ENCODE results near the gene AGBL4.

Gene AGBL4

DNA sequence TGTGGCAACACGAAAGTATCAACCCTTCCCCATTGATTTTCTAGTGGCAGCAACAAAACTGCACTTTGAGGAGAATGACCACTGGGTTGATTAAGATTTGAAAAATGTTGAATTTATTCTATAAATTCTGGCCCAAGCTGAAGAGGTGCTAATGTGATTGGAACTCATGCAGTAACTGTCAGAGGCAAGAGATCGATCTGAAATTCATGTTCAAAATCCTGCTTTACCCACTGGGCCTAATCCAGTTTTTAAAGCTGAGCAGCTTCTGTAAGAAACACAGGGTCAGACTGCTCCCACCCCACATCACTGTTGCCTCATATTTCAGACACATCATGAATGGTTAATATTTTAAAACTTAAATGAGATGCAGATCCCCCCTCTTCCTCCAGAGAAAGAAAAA is 629.6 kb downstream of the AGBL4 start:
- TF ChIP-seq FOXP2 (optimal IDR thresholded peaks at IDR 0.05; ENCODE audit: borderline replicate concordance, extremely low read depth, extremely low read length, insufficient read depth): no peak

DNA sequence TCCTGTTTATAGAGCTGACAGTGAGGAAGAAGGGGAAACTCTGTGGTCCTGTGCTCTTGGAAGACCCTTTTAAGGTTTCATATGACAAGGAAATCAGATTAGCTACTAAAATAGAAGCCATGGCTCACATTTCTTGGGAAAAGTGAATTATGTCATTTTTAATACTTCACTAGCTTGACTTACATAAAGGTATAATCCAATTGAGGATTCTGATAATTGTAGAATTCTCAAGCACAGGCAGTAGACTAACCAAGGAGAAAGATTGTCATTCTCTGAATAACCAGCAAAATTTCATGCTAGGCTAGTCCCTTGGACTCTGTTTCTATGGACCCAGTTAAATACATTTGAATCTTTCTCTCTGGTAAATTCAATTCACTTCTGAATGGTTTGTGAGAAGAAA is 634.1 kb downstream of the AGBL4 start:
- TF ChIP-seq TAF1 (IDR thresholded peaks at IDR 0.05; ENCODE audit: borderline replicate concordance, insufficient read depth, low read length): no peak
- TF ChIP-seq FOXP2 (optimal IDR thresholded peaks at IDR 0.05; ENCODE audit: borderline replicate concordance, extremely low read depth, extremely low read length, insufficient read depth): no peak
- no peak for TF ChIP-seq SIN3A (IDR thresholded peaks at IDR 0.05; ENCODE audit: borderline replicate concordance, insufficient read depth, low read length)
- TF ChIP-seq, protein P1, sequence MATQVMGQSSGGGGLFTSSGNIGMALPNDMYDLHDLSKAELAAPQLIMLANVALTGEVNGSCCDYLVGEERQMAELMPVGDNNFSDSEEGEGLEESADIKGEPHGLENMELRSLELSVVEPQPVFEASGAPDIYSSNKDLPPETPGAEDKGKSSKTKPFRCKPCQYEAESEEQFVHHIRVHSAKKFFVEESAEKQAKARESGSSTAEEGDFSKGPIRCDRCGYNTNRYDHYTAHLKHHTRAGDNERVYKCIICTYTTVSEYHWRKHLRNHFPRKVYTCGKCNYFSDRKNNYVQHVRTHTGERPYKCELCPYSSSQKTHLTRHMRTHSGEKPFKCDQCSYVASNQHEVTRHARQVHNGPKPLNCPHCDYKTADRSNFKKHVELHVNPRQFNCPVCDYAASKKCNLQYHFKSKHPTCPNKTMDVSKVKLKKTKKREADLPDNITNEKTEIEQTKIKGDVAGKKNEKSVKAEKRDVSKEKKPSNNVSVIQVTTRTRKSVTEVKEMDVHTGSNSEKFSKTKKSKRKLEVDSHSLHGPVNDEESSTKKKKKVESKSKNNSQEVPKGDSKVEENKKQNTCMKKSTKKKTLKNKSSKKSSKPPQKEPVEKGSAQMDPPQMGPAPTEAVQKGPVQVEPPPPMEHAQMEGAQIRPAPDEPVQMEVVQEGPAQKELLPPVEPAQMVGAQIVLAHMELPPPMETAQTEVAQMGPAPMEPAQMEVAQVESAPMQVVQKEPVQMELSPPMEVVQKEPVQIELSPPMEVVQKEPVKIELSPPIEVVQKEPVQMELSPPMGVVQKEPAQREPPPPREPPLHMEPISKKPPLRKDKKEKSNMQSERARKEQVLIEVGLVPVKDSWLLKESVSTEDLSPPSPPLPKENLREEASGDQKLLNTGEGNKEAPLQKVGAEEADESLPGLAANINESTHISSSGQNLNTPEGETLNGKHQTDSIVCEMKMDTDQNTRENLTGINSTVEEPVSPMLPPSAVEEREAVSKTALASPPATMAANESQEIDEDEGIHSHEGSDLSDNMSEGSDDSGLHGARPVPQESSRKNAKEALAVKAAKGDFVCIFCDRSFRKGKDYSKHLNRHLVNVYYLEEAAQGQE (IDR thresholded peaks at IDR 0.05; ENCODE audit: insufficient read depth in 1 of 2, low read depth in 2 of 2, low read length in 2 of 2): no peak
- no peak for TF ChIP-seq POLR2AphosphoS5 (IDR thresholded peaks at IDR 0.05; ENCODE audit: low read depth, low read length)

DNA sequence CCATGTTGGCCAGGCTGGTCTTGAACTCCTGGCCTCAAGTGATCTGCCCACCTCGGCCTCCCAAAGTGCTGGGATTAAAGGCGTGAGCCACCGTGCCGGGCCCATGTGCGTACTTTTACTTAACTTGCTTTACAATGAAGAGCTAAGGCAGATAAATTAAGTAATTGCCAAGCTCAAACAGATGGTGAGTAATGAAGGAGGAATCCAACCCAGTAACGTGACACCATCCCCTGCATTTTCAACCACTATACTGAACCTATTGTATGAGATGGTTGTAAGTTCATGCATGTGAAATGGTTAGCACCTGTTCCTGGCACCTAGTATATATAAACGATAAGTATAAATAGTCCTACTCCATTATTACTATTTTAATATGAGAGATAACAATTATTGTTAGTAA is 659.1 kb downstream of the AGBL4 start:
- TF ChIP-seq, protein P1 (IDR thresholded peaks at IDR 0.05; ENCODE audit: insufficient read depth in 1 of 2, low read depth in 2 of 2, low read length in 2 of 2): no peak
- TF ChIP-seq POLR2AphosphoS5 (IDR thresholded peaks at IDR 0.05; ENCODE audit: low read depth, low read length) (no peak), SIN3A (IDR thresholded peaks at IDR 0.05; ENCODE audit: borderline replicate concordance, insufficient read depth, low read length) (no peak), FOXP2 (optimal IDR thresholded peaks at IDR 0.05; ENCODE audit: borderline replicate concordance, extremely low read depth, extremely low read length, insufficient read depth) (no peak), TAF1 (IDR thresholded peaks at IDR 0.05; ENCODE audit: borderline replicate concordance, insufficient read depth, low read length) (no peak)

DNA sequence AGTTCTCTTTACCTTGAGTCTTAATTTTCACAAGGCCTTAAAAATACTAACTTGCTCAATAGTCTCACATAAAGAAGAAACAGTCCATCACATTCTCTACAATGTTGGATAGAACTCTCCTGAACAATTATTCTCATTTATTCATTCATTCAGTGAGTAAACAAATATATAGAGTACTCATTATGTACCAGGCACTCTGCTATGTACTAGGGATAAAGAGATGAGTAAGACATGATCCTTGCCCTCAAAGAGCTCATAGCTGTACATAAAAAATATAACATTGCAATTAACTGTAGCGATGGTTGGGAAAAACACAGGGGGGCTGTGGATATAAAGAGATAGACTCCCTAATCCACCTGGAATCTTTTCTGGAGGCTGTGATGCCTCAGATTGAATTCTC is 660.1 kb downstream of the AGBL4 start:
- TF ChIP-seq, protein P1 (IDR thresholded peaks at IDR 0.05; ENCODE audit: insufficient read depth in 1 of 2, low read depth in 2 of 2, low read length in 2 of 2): no peak
- no peak for TF ChIP-seq POLR2AphosphoS5 (IDR thresholded peaks at IDR 0.05; ENCODE audit: low read depth, low read length)
- no peak for TF ChIP-seq TAF1 (IDR thresholded peaks at IDR 0.05; ENCODE audit: borderline replicate concordance, insufficient read depth, low read length)
- no peak for TF ChIP-seq SIN3A (IDR thresholded peaks at IDR 0.05; ENCODE audit: borderline replicate concordance, insufficient read depth, low read length)
- no peak for TF ChIP-seq FOXP2 (optimal IDR thresholded peaks at IDR 0.05; ENCODE audit: borderline replicate concordance, extremely low read depth, extremely low read length, insufficient read depth)

DNA sequence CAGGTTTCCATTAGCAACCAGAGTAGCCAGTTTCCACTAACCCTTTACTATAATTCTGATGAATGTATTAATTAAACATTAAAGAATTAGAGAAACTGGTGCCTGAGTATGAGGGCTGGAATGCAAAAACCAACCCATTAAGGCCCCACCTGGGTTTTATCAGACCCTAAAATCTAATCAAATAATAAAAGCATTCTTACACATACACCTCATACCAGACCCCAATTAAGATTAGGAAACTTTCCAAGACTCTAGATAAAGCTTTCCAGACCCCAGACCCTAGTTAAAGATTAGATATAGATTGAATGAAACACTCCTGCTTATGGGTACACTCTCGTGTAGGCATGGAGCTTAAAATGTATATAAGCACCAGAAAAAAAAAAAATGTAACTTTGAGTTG is 665.7 kb downstream of the AGBL4 start:
- no peak for TF ChIP-seq FOXP2 (optimal IDR thresholded peaks at IDR 0.05; ENCODE audit: borderline replicate concordance, extremely low read depth, extremely low read length, insufficient read depth)
- TF ChIP-seq POLR2AphosphoS5 (IDR thresholded peaks at IDR 0.05; ENCODE audit: low read depth, low read length): no peak
- TF ChIP-seq TAF1 (IDR thresholded peaks at IDR 0.05; ENCODE audit: borderline replicate concordance, insufficient read depth, low read length): no peak
- TF ChIP-seq, protein P1 (IDR thresholded peaks at IDR 0.05; ENCODE audit: insufficient read depth in 1 of 2, low read depth in 2 of 2, low read length in 2 of 2): no peak
- TF ChIP-seq SIN3A (IDR thresholded peaks at IDR 0.05; ENCODE audit: borderline replicate concordance, insufficient read depth, low read length): no peak
